Activated T-helper 17 cell treated with anti-CD3 and anti-CD28 coated beads, Interleukin-2, amount 50 U/mL, for 72 hours (primary cell): ENCODE measurements around the gene PTPRN2. TPM values are rescaled to one million over a fixed set of nuclear protein-coding genes. Genes with fewer than 3 reads are reported as not detected.

Experiments used
- ATAC-seq: fragments of 150-1000 bp; cut with Tn5 transposase; replicated peaks from 2 replicates; pipeline ENCODE4 v1.10.0; 2021; ENCODE audit warnings: mild to moderate bottlenecking, moderate library complexity
- H3K27ac Mint-ChIP-seq: one replicate; pipeline ENCODE4 v1.8.0; 2022; ENCODE audit warnings: mixed read lengths
- H3K27me3 Mint-ChIP-seq: one replicate; pipeline ENCODE4 v1.8.0; 2022; ENCODE audit warnings: mixed read lengths
- H3K36me3 Mint-ChIP-seq: one replicate; pipeline ENCODE4 v1.8.0; 2022; ENCODE audit warnings: low read depth, mild to moderate bottlenecking, mixed read lengths
- H3K4me1 Mint-ChIP-seq: one replicate; pipeline ENCODE4 v1.8.0; 2022; ENCODE audit warnings: mixed read lengths
- H3K4me3 Mint-ChIP-seq: one replicate; pipeline ENCODE4 v1.8.0; 2022; ENCODE audit warnings: mild to moderate bottlenecking, mixed read lengths
- H3K9me3 Mint-ChIP-seq: one replicate; pipeline ENCODE4 v1.8.0; 2022; ENCODE audit warnings: mixed read lengths
- total RNA-seq, 2 donors: library from RNA; stranded (reverse); gene quantifications; one replicate each; pipeline ENCODE4 v1.2.3, GENCODE V29; 2022

PTPRN2 gene
- total RNA-seq, 2 donors from 2014 or later = 0.48 to 1.4 TPM

GRCh38 chr7:157612009-157612663, 975.5 kb downstream of the PTPRN2 start:
- ATAC-seq = no peak
- no peaks in the 10 kb centered on the region for H3K4me1 Mint-ChIP-seq
- H3K27ac Mint-ChIP-seq = peak overlapping the region; percentile 87
- H3K36me3 Mint-ChIP-seq = no peaks in the 10 kb centered on the region
- no peaks in the 10 kb centered on the region for H3K27me3 Mint-ChIP-seq
- peak overlapping the region; percentile 85 for H3K4me3 Mint-ChIP-seq
- no peaks in the 10 kb centered on the region for H3K9me3 Mint-ChIP-seq

- no peak overlapping the region for H3K27ac Mint-ChIP-seq
- peak overlapping the region; percentile 35 for H3K4me3 Mint-ChIP-seq
- no peaks in the 10 kb centered on the region for H3K36me3 Mint-ChIP-seq
- H3K9me3 Mint-ChIP-seq = no peaks in the 10 kb centered on the region
- no peaks in the 10 kb centered on the region for H3K27me3 Mint-ChIP-seq
- no peaks in the 10 kb centered on the region for H3K4me1 Mint-ChIP-seq
- ATAC-seq = no peak
Measured at GRCh38 chr7:157611341-157611740, 976.3 kb downstream of the PTPRN2 start.

DNA sequence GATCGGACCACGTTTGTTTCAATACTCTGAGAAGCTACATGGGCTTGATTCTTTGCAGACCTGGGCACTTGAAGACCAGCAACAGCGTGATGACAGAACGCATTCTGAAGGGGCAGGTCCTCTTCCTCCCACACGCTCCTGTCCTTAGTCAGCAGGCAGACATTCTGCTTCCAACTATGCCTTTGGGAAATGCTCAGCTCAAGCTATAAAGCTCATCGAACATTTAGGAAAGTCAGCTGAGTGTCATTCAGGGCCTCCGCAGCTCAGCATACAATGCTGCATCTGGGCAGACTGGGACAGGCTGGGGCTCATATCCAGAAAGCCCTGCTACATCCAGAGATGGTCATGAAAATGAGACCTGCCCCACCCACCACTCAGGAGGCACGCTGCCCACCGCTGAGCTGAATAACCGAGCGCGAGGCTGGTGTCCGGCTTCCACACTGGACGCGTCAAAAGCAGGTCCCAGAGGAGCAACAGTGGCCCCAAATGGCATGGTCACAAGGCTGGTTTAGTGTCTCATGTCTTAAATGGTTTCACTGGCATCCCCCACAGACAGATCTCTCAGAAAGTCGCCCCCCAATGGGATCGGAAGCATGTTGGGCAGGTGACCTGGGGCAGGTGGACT, 976.8 kb downstream of the PTPRN2 start:
- Mint-ChIP-seq H3K27ac (no peak overlapping the region), H3K36me3 (no peaks in the 10 kb centered on the region), H3K4me3 (peak overlapping the region; percentile 35), H3K4me1 (no peaks in the 10 kb centered on the region), H3K27me3 (no peaks in the 10 kb centered on the region), H3K9me3 (no peaks in the 10 kb centered on the region)
- no peak for ATAC-seq

DNA sequence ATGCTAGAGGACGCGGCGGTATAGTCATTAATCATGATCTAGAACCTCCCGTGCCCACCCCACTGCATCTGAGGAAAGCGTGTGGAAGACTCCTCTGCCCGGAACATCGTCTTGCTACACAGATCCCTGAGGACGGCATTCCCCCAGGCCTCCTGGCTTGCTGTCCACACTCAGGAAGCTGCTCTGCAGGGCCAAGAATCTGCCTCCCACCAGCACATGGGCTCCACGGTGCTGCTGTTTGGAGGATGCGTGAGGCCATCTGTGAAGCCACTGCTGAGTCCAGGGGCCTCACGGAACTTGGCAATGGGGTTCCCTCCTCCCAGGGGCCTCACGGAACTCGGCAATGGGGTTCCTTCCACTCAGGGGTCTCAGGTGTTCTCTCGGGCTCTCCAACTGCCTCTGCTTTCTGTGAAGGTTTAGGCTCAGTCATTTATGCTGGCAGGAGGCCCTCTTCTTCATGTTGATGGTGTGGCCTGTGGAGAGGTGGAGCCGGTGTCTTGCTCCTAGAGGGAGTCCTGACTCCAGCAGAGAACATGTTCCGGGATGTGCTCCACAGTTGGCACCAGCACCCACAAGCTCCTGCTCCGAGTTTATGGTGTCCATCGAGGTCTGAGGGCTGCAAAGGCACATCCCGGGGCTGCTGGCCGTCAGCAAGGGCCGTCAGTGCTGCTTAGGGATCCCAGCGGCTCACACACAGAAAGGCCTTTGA, 977.5 kb downstream of the PTPRN2 start:
- H3K4me1 Mint-ChIP-seq = no peaks in the 10 kb centered on the region
- no peaks in the 10 kb centered on the region for H3K27me3 Mint-ChIP-seq
- H3K4me3 Mint-ChIP-seq = no peak overlapping the region
- no peak for ATAC-seq
- no peaks in the 10 kb centered on the region for H3K36me3 Mint-ChIP-seq
- no peaks in the 10 kb centered on the region for H3K9me3 Mint-ChIP-seq
- no peak overlapping the region for H3K27ac Mint-ChIP-seq

DNA sequence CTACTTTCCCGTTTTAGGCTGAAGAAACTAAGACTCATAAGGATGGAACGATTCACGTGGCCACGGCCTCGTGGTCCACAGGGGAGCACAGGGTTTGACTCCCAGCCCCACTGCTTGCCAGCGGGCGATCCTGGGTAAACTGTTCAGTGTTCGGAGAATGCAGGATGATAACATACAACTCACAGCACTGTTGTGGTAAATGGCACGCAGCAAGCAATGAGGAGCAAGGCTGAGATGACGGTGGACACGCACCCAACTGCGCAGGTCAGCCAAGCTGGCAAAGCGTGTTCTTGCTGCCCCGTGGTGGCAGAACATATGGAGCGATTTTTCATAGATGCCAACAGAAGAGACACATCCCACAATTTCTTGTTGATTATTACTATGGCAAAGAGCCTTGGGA, 978.1 kb downstream of the PTPRN2 start:
- H3K4me3 Mint-ChIP-seq = no peak overlapping the region
- ATAC-seq = no peak

GRCh38 chr7:157607218-157607617, 980.4 kb downstream of the PTPRN2 start:
- no peaks in the 10 kb centered on the region for H3K27me3 Mint-ChIP-seq
- H3K4me3 Mint-ChIP-seq = no peak overlapping the region
- H3K36me3 Mint-ChIP-seq = no peaks in the 10 kb centered on the region
- ATAC-seq = no peak
- no peaks in the 10 kb centered on the region for H3K4me1 Mint-ChIP-seq
- no peak overlapping the region for H3K27ac Mint-ChIP-seq
- no peaks in the 10 kb centered on the region for H3K9me3 Mint-ChIP-seq

More for the DNA sequence above, 978.1 kb downstream of the PTPRN2 start:
- Mint-ChIP-seq H3K9me3 (no peaks in the 10 kb centered on the region), H3K27me3 (no peaks in the 10 kb centered on the region), H3K36me3 (no peaks in the 10 kb centered on the region), H3K4me1 (no peaks in the 10 kb centered on the region), H3K27ac (no peak overlapping the region)

DNA sequence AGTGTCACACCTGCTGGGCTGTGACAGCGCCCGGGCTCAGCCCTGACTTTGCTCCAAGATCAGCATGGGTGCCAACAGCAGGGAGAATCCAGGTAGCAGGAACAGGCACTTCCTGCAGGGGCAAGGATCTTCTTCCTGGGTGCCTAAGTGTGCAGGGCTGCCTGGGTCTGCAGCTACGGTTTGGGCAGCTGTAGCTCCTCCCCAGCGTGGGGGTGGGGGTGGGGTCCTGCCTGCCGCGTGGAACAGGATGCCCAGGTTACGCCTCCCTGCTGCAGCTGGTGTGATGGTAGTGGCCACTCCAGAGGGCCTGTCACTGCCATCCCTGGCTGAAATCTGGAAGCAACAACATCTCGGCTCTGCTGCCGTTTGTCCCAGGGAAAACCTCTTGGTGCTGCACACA, 981.5 kb downstream of the PTPRN2 start:
- no peak overlapping the region for H3K27ac Mint-ChIP-seq
- no peak overlapping the region for H3K4me3 Mint-ChIP-seq
- no peak for ATAC-seq
- no peaks in the 10 kb centered on the region for H3K9me3 Mint-ChIP-seq
- H3K36me3 Mint-ChIP-seq = no peaks in the 10 kb centered on the region
- H3K4me1 Mint-ChIP-seq = no peaks in the 10 kb centered on the region
- H3K27me3 Mint-ChIP-seq = no peaks in the 10 kb centered on the region

- H3K4me3 Mint-ChIP-seq = no peak overlapping the region
- no peaks in the 10 kb centered on the region for H3K9me3 Mint-ChIP-seq
- no peak for ATAC-seq
- H3K4me1 Mint-ChIP-seq = no peaks in the 10 kb centered on the region
- no peaks in the 10 kb centered on the region for H3K27me3 Mint-ChIP-seq
- no peak overlapping the region for H3K27ac Mint-ChIP-seq
- H3K36me3 Mint-ChIP-seq = no peaks in the 10 kb centered on the region
Measured at GRCh38 chr7:157605638-157606037, 982.0 kb downstream of the PTPRN2 start.

GRCh38 chr7:157604661-157605381, 982.8 kb downstream of the PTPRN2 start:
- H3K27ac Mint-ChIP-seq = no peak overlapping the region
- H3K27me3 Mint-ChIP-seq = peaks cover 4% of the 10 kb centered on the region
- H3K36me3 Mint-ChIP-seq = no peaks in the 10 kb centered on the region
- ATAC-seq = no peak
- no peaks in the 10 kb centered on the region for H3K9me3 Mint-ChIP-seq
- no peak overlapping the region for H3K4me3 Mint-ChIP-seq
- no peaks in the 10 kb centered on the region for H3K4me1 Mint-ChIP-seq

- no peaks in the 10 kb centered on the region for H3K9me3 Mint-ChIP-seq
- ATAC-seq = no peak
- peaks cover 4% of the 10 kb centered on the region for H3K27me3 Mint-ChIP-seq
- no peak overlapping the region for H3K4me3 Mint-ChIP-seq
- H3K36me3 Mint-ChIP-seq = no peaks in the 10 kb centered on the region
- no peak overlapping the region for H3K27ac Mint-ChIP-seq
- H3K4me1 Mint-ChIP-seq = no peaks in the 10 kb centered on the region
Measured at GRCh38 chr7:157603716-157604115, 983.9 kb downstream of the PTPRN2 start.

DNA sequence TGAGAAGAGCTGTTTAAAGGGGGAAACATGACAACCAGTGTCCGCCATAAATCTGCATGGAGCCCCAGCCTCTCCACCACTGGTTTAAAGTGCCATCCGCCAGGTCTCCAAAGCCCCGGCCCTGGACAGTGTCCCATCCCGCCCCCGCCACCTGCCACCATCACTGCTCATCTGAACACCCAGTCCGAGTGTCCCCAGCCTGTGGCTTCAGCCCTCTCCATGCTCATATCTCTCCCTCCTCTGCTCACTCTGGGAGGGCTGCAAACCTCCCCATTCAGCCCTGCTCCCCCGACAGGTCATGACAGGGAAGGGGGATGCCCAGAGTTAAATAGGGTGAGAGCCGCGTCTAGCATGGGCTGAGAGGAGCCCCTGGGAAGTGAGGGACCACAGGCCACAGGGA, 984.6 kb downstream of the PTPRN2 start:
- no peak for ATAC-seq
- Mint-ChIP-seq H3K27me3 (peaks cover 4% of the 10 kb centered on the region), H3K27ac (no peak overlapping the region), H3K9me3 (no peaks in the 10 kb centered on the region), H3K36me3 (no peaks in the 10 kb centered on the region), H3K4me3 (no peak overlapping the region), H3K4me1 (no peaks in the 10 kb centered on the region)

DNA sequence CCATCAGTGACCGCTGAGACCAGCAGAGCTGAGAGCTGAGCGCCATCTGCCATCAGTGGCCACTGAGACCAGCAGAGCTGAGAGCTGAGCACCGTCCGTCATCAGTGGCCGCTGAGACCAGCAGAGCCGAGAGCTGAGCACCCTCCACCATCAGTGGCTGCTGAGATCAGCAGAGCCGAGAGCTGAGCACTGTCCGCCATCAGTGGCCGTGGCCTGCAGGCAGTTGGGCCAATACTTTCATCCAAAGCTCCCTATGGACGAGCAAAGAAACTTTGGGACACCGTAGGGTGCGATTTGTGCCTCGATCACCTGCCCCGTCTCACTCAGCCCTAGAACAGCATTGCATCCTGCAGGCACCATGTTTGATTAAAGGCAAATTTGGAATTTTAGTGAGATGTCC, 985.0 kb downstream of the PTPRN2 start:
- Mint-ChIP-seq H3K4me1 (no peaks in the 10 kb centered on the region), H3K27me3 (peaks cover 4% of the 10 kb centered on the region), H3K9me3 (no peaks in the 10 kb centered on the region), H3K27ac (no peak overlapping the region), H3K36me3 (no peaks in the 10 kb centered on the region), H3K4me3 (no peak overlapping the region)
- no peak for ATAC-seq

GRCh38 chr7:157602156-157602555, 985.5 kb downstream of the PTPRN2 start:
- no peak for ATAC-seq
- Mint-ChIP-seq H3K36me3 (no peaks in the 10 kb centered on the region), H3K9me3 (no peaks in the 10 kb centered on the region), H3K27ac (no peak overlapping the region), H3K27me3 (peaks cover 4% of the 10 kb centered on the region), H3K4me3 (no peak overlapping the region), H3K4me1 (no peaks in the 10 kb centered on the region)

DNA sequence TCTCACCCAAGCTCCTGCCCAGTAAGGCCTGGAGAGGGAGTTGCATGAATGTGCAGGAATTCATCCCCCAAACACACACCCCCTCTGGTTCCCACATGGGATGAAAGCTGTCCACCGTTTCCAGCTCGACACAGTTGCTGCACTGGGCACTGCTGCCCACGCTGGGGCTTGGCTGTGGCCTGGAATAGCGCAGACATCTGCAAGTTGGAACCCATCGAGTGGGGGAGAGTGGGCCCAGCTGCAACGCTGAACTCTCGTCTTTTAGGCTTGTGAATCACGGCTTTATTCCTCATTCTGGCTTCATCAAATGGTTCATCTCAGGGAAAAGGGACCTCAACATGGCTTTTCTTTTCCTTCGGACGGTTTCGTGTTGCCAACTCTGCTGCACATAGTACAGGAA, 986.1 kb downstream of the PTPRN2 start:
- no peak overlapping the region for H3K27ac Mint-ChIP-seq
- no peak overlapping the region for H3K4me3 Mint-ChIP-seq
- H3K36me3 Mint-ChIP-seq = no peaks in the 10 kb centered on the region
- H3K27me3 Mint-ChIP-seq = peaks cover 4% of the 10 kb centered on the region
- H3K9me3 Mint-ChIP-seq = no peaks in the 10 kb centered on the region
- no peak for ATAC-seq
- H3K4me1 Mint-ChIP-seq = no peaks in the 10 kb centered on the region
